Stimulated activated CD8-positive, alpha-beta memory T cell treated with anti-CD3 and anti-CD28 coated beads, Interleukin-4, amount 100 ng/mL, for 48 hours (primary cell): Measurements from ENCODE around the gene FRRS1L.

Source experiments
- DNase-seq: peaks from one replicate; pipeline ENCODE4 v3.0.0-alpha.2; 2020

Gene FRRS1L

GRCh38 chr9:109172935-109173334, 5.9 kb upstream of the FRRS1L start:
- no peak for DNase-seq

- no peak for DNase-seq
Observed at GRCh38 chr9:109171926-109172325, 4.9 kb upstream of the FRRS1L start.

DNA sequence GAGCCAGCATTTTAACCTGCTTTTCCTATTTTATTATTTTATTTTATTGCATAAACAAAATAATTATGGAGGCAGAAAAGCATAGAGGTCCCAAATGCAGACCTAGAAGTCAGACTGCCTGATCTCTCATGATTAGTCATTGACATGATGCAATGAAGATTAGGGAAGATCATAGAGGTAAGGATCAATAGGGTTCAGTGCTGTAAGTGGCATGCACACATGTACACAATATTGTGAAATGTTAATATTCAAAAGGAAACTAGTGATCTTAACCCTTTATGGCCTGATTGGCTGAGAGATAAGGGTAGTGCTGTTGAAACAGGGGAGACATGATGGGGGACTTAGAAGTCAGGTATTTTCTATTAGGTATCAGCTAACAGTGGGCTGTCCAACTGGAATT, 1.1 kb upstream of the FRRS1L start:
- DNase-seq, result no peak

DNA sequence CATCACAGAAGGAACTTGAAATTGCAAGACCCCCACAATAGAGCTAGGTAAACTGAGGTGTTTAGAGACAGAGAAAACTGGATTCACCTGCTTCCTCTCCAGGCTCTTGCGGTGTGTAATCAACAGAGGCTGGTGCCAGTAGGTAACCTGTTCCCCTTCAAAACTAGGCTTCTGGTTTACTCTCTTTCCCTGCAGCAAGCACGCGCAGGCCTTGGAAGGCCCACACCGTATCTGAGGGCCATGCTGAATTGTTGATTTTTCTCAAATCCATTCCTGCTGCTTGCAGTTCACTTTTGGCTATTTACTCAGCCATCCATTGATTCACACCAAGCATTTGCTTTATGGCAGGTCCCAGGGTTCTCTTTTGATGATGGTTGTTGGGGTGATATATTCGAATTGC, 667 bp upstream of the FRRS1L start:
- no peak for DNase-seq

- no peak for DNase-seq
Observed at GRCh38 chr9:109166171-109166770, 778 bp downstream of the FRRS1L start.

- no peak for DNase-seq
Observed at GRCh38 chr9:109164042-109164441, 3.0 kb downstream of the FRRS1L start.

DNA sequence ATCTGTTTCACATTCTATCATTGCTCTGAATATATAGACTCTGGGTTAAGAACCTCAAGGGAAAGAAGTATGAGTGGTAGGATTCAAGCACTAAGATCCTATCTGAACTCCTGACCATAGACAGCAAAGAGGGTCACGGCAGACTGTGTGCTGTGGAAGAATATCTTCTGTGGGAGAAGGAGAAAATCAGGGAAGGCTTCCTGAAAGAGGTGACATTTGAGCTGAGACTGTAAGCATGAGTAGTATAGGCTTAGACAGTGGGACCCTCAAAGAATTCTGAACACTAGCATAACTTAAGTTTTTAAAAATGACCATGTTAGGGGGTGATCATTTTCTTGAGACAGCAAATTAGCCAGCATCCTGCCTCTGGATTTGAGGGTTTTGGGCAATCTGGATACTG, 3.9 kb downstream of the FRRS1L start:
- DNase-seq, result no peak

GRCh38 chr9:109162677-109163076, 4.4 kb downstream of the FRRS1L start:
- DNase-seq, result no peak

GRCh38 chr9:109161471-109161870, 5.6 kb downstream of the FRRS1L start:
- no peak for DNase-seq

DNA sequence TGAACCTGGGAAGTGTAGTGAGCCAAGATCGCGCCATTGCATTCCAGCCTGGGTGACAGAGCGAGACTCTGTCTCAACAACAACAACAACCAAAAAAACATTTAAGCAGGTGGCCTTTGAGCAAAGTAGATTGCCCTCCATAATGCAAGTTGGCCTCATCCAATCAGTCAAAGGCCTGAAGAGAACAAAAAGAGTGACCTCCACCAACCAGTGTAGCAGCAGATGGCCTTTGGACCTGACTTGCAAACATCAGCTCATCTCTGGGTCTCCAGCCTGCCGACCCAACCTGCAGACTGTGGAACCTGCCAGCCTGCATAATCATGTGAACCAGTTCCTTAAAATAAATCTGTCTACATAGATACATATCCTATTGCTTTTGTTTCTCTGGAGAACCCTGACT, 7.5 kb downstream of the FRRS1L start:
- DNase-seq, result no peak

- DNase-seq, result no peak
Observed at GRCh38 chr9:109158651-109159050, 8.4 kb downstream of the FRRS1L start.

DNA sequence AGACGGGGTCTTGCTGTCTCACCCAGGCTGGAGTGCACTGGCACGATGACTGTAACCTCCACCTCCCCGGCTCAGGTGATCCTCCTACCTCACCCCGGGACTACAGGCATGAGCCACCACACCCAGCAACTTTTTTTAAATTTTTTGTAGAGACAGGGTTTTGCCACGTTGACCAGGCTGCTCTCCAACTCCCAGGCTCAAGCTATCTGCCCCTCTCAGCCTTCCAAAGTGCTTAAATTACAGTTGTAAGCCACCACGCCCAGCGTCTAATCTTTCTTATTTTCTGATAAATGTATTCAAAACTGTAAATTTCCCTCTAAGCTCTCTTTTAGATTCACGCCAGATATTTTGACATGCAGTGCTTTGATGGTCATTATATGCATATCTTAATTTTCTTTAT, 10.3 kb downstream of the FRRS1L start:
- no peak for DNase-seq

GRCh38 chr9:109150925-109151545, 16.0 kb downstream of the FRRS1L start:
- DNase-seq, result no peak

GRCh38 chr9:109149722-109150121, 17.3 kb downstream of the FRRS1L start:
- no peak for DNase-seq

DNA sequence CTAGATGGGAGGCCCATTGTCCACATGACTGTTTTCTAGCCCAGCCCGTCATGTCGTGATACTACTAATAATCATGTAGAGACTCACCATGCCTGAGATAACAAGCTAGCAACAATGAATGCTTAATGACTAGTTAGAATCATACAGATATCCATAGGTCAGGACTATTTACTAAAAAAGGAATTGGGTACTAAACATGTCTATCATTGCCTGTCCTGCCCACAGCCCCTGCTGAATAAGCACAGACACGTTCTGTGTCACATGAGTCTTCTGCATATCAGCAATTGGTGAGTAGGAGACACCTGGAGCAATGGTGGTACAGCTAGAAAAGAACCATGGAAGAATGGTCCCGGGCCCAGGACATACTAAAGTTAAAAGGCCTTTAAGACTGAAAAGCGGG, 18.0 kb downstream of the FRRS1L start:
- no peak for DNase-seq

GRCh38 chr9:109145051-109145450, 22.0 kb downstream of the FRRS1L start:
- no peak for DNase-seq

- DNase-seq, result no peak
Observed at GRCh38 chr9:109143881-109144562, 23.0 kb downstream of the FRRS1L start.

GRCh38 chr9:109141375-109141774, 25.7 kb downstream of the FRRS1L start:
- no peak for DNase-seq

GRCh38 chr9:109139851-109140250, 27.2 kb downstream of the FRRS1L start:
- DNase-seq, result no peak

- no peak for DNase-seq
Observed at GRCh38 chr9:109138421-109138820, 28.6 kb downstream of the FRRS1L start.

- no peak for DNase-seq
Observed at GRCh38 chr9:109134167-109134578, 32.9 kb downstream of the FRRS1L start.

DNA sequence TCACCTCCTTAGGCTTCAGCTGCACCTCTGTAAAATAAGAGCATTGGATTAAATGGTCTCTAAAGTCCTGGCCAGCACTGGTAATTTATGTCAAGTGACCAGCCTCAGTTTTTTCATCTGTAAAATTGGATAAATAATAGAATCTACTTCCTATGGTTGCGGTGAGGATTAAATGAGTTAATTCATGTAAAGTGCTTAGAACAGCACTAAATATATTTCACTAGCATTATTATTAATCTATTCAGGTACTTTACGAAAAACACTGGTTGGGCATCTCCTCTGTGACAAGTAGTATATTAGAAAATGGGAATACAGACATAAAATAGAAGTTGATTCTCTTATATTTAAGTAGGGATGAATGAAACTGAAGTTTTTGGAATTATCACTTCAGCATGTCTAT, 33.5 kb downstream of the FRRS1L start:
- no peak for DNase-seq

DNA sequence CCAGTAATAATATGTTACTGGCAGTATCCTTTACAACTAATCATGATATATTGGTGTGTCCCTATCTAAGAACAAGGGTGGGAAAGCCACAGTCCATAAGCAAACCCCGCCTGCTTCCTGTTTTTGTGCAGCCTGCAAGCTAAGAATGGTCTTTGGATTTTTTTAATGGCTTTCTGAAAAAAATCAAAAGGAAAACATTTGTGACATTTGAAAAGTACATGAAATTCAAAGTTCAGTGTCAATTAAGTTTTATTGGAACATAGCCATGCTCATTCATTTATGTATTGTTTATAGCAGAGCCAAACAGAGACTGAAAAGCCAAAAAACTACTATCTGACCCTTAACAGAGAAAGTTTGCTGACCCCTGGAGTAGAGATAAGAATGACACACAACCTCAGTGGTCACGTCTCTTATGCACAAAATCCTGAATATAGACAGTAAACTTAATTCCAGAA, 34.5 kb downstream of the FRRS1L start:
- DNase-seq, result no peak

DNA sequence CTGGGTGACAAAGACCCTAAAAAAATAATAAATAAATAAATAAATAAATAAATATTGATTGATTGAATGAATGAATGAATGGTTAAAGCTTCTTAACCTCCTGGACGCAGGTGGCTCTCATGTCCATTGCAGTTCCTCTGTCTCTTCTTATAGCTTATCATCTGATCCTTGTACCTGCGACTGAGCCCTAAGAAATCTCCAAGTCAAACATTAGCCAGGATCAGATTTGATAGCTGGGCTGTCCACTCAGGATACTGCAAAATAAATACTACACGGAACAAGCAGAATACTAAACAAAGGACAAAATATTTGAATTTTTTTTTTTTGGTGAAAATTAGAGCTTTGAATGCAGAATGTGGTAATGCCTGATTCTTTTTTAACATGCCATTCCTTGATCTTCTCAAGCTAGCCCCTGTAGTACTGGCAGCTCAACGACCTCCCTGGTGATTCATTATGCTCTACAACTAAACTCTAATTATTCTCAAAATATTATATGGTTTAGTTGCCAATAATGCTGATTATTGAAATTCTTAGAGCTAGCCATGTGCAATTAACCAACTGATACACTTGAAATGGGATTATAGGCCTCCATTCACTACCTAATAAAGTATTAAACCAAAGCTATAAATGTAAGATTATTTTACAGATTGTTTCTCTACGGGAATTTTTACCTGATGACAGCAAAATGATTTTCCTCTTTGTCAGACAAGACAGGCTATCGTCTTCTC, 37.4 kb downstream of the FRRS1L start:
- DNase-seq, result no peak
